BLaER1 treated with 17β-estradiol and CSF1 and Interleukin-3, amounts not matched to agents 10 nM and 100 nM (cell line): ENCODE data around the gene ACHE.

Experiments
- H3K27ac ChIP-seq, 11 experiments: shearing (Covaris generic); formaldehyde crosslinking; 2 replicates each; pipeline ENCODE4 v1.8.1; 2022
- H3K27me3 ChIP-seq, 11 experiments: shearing (Covaris generic); formaldehyde crosslinking; 2 replicates each; pipeline ENCODE4 v1.8.1; 2022
- H3K36me3 ChIP-seq, 11 experiments: shearing (Covaris generic); formaldehyde crosslinking; 2 replicates each; pipeline ENCODE4 v1.8.1; 2022
- H3K4me1 ChIP-seq, 10 experiments: shearing (Covaris generic); formaldehyde crosslinking; 2 replicates each; pipeline ENCODE4 v1.8.1; 2022
- H3K4me2 ChIP-seq, 11 experiments: shearing (Covaris generic); formaldehyde crosslinking; 2 replicates each; pipeline ENCODE4 v1.8.1; 2022
- H3K4me3 ChIP-seq, 10 experiments: shearing (Covaris generic); formaldehyde crosslinking; 2 replicates each; pipeline ENCODE4 v1.8.1; 2022
- H3K9ac ChIP-seq, 11 experiments: shearing (Covaris generic); formaldehyde crosslinking; 2 replicates each; pipeline ENCODE4 v1.8.1; 2022
- H3K9me3 ChIP-seq, 11 experiments: shearing (Covaris generic); formaldehyde crosslinking; replicated peaks in 1 of 11; 2 replicates each; pipeline ENCODE4 v1.8.1; 2022
- H4K20me1 ChIP-seq, 11 experiments: shearing (Covaris generic); formaldehyde crosslinking; 2 replicates each; pipeline ENCODE4 v1.8.1; 2022
- Cebpa-rat ChIP-seq, 11 experiments: shearing (Covaris generic); IDR thresholded peaks; 2 replicates each; pipeline ENCODE4 v1.8.1; 2022

Gene ACHE

DNA sequence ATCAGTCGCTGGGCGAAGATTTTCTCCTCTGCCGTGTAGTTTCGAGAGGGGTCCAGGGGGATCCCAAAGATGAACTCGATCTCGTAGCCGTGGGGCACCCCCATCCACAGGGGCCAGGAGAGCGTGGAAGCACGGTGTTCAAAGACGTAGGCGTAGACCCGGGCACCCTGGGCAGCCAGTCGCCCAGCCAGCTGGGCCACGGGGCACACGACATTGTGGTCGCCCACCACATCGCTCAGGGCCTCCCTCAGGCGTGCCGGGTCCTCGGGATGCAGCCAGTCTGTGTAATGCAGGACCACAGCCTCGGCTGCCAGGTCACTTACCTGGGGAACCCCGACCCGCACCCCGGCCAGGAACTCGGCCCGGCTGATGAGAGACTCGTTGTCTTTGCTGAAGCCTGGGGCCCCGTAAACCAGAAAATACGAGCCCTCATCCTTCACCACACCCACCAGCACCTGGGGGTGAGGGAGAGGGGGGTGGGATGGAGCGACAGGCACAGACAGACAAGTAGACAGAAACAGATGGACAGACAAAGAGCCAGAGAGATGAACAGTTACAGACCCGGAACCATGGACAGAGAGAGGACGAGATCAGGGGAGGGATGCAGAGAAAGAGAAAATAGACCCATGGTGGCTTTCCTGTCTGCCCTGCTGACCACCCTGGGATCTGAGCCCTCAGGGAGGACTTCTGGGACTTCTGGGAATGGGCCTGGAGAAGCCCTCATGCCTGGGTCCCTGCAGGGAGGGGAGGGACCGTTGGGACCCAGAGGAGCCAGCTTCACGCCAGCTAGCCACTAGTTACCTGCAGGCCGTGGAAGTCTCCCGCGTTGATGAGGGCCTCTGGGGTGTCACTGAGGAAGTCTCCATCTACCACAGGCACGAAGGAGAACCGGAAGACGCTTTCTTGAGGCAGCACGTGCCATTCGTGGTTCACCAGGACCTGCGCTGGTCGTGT is 3.0 kb downstream of the ACHE start:
- peaks cover 0 to 49% (median 18%) of the 10 kb centered on the region in 11 experiments; a peak in 17 of 22 replicates for H4K20me1 ChIP-seq

GRCh38 chr7:100891568-100892247 is 4.0 kb downstream of the ACHE start:
- H3K9me3 ChIP-seq, result no peaks in the 10 kb centered on the region
- H3K27me3 ChIP-seq, result peaks cover 62 to 66% (median 66%) of the 10 kb centered on the region in 11 experiments
- no peak for TF ChIP-seq Cebpa-rat (IDR thresholded peaks at IDR 0.05)
- no peak overlapping the region for H3K27ac ChIP-seq
- H4K20me1 ChIP-seq, result peaks cover 7 to 54% (median 26%) of the 10 kb centered on the region in 11 experiments; a peak in 20 of 22 replicates
- H3K4me2 ChIP-seq, result peak overlapping the region in 7 of 11 experiments; percentile 82 to 100 (median 91); a peak in 6 of 22 replicates
- H3K36me3 ChIP-seq, result peaks cover 17 to 26% (median 23%) of the 10 kb centered on the region in 11 experiments
- H3K9ac ChIP-seq, result no peak overlapping the region; a peak in 1 of 22 replicates
- H3K4me3 ChIP-seq, result no peak overlapping the region
- H3K4me1 ChIP-seq, result peaks cover 52 to 74% (median 62%) of the 10 kb centered on the region in 10 experiments

More for the DNA sequence above, 3.0 kb downstream of the ACHE start:
- peaks cover 42 to 65% (median 53%) of the 10 kb centered on the region in 10 experiments for H3K4me1 ChIP-seq
- peaks cover 70 to 76% (median 75%) of the 10 kb centered on the region in 11 experiments for H3K27me3 ChIP-seq
- H3K4me2 ChIP-seq, result peak overlapping the region; percentile 9 to 56 (median 43); a peak in 17 of 22 replicates
- TF ChIP-seq Cebpa-rat (IDR thresholded peaks at IDR 0.05), result no peak
- no peak overlapping the region for H3K4me3 ChIP-seq
- peaks cover 11 to 17% (median 14%) of the 10 kb centered on the region in 11 experiments; a peak in 21 of 22 replicates for H3K36me3 ChIP-seq
- no peak overlapping the region for H3K9ac ChIP-seq
- H3K9me3 ChIP-seq, result no peaks in the 10 kb centered on the region
- no peak overlapping the region for H3K27ac ChIP-seq

- Histone ChIP-seq H3K36me3 (peaks cover 25 to 34% (median 31%) of the 10 kb centered on the region in 11 experiments), H3K9ac (peak overlapping the region in 9 of 11 experiments; percentile 56 to 75 (median 63); a peak in 16 of 22 replicates), H3K27ac (peak overlapping the region in 6 of 11 experiments; percentile 11 to 61 (median 50); a peak in 8 of 22 replicates), H3K9me3 (no peaks in the 10 kb centered on the region), H3K4me2 (peak overlapping the region; percentile 82 to 100 (median 91)), H3K4me1 (peaks cover 57 to 74% (median 69%) of the 10 kb centered on the region in 10 experiments), H4K20me1 (peaks cover 14 to 54% (median 33%) of the 10 kb centered on the region in 11 experiments; a peak in 20 of 22 replicates), H3K4me3 (peak overlapping the region; percentile 55 to 93 (median 74); a peak in 18 of 20 replicates), H3K27me3 (peaks cover 54 to 58% (median 58%) of the 10 kb centered on the region in 11 experiments)
- TF ChIP-seq Cebpa-rat (IDR thresholded peaks at IDR 0.05), result no peak
These were observed 4.8 kb downstream of the ACHE start for GRCh38 chr7:100890653-100891567.

- TF ChIP-seq Cebpa-rat (IDR thresholded peaks at IDR 0.05), result no peak
- Histone ChIP-seq H3K27me3 (peaks cover 37 to 41% (median 40%) of the 10 kb centered on the region in 11 experiments), H3K4me1 (peaks cover 68 to 77% (median 74%) of the 10 kb centered on the region in 10 experiments), H4K20me1 (peaks cover 23 to 60% (median 41%) of the 10 kb centered on the region in 11 experiments; a peak in 21 of 22 replicates), H3K27ac (peak within 1 kb of the TSS; percentile 64 to 95 (median 91)), H3K36me3 (peaks cover 36 to 51% (median 48%) of the 10 kb centered on the region in 11 experiments), H3K4me3 (peak within 1 kb of the TSS; percentile 68 to 93 (median 82)), H3K9me3 (no peaks in the 10 kb centered on the region), H3K9ac (peak within 1 kb of the TSS; percentile 83 to 97 (median 93)), H3K4me2 (peak within 1 kb of the TSS; percentile 95 to 100 (median 99))
These were observed 6.5 kb downstream of the ACHE start, which contains the start of gene UFSP1 for GRCh38 chr7:100888988-100889750. Gene UFSP1, minus strand, starts transcription at chr7:100889715. Its CDS starts 444 bp downstream, at chr7:100889271.

GRCh38 chr7:100888291-100888987 is 7.2 kb downstream of the ACHE start:
- H3K36me3 ChIP-seq, result peaks cover 42 to 58% (median 55%) of the 10 kb centered on the region in 11 experiments
- TF ChIP-seq Cebpa-rat (IDR thresholded peaks at IDR 0.05), result no peak

DNA sequence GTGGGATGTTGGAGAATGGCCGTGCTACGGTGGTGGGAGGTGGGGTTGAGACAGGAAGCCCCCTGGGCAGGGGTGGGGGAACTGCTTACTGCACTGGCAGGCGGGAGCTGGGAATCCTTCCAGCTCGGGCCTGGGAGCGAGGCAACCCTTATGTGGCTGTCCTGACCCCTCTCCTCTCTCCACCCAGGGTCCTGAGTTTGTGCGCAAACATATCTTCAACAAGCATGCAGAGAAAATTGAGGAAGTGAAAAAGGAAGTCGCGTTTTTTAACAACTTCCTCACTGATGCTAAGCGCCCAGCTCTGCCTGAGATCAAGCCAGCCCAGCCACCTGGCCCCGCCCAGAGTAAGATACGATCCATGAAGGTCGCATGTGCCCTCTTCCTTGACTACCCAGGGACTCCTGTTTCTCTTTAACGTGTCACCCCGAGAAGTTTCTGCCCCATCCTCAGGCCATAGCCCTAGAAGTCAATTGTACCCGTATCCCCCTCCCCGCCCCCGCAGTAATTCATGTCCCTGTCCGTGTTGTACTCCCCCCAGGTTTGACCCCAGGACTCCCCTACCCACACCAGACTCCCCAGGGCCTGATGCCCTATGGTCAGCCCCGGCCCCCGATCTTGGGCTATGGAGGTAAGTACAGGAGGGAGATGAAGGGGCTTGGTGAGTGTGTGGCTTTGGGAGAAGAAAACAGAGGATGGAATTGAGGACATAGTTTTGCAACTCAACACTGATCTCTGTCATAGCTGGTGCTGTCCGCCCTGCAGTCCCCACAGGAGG is 8.0 kb downstream of the ACHE start:
- TF ChIP-seq Cebpa-rat (IDR thresholded peaks at IDR 0.05), result no peak
- no peaks in the 10 kb centered on the region for H3K9me3 ChIP-seq
- peaks cover 22 to 26% (median 26%) of the 10 kb centered on the region in 11 experiments for H3K27me3 ChIP-seq
- peak overlapping the region; percentile 95 to 100 (median 99) for H3K4me2 ChIP-seq
- H3K27ac ChIP-seq, result peak overlapping the region; percentile 10 to 95 (median 91); a peak in 21 of 22 replicates
- peaks cover 71 to 83% (median 80%) of the 10 kb centered on the region in 10 experiments for H3K4me1 ChIP-seq
- peaks cover 23 to 63% (median 55%) of the 10 kb centered on the region in 11 experiments; a peak in 21 of 22 replicates for H4K20me1 ChIP-seq
- H3K36me3 ChIP-seq, result peaks cover 50 to 66% (median 63%) of the 10 kb centered on the region in 11 experiments
- H3K9ac ChIP-seq, result peak overlapping the region in 10 of 11 experiments; percentile 45 to 97 (median 94); a peak in 21 of 22 replicates
- peak overlapping the region; percentile 26 to 93 (median 82) for H3K4me3 ChIP-seq

More at GRCh38 chr7:100888291-100888987, 7.2 kb downstream of the ACHE start:
- Histone ChIP-seq H3K4me2 (peak overlapping the region; percentile 95 to 100 (median 99)), H3K9me3 (no peaks in the 10 kb centered on the region), H3K27ac (peak overlapping the region; percentile 64 to 95 (median 91); a peak in 20 of 22 replicates), H3K27me3 (peaks cover 29 to 34% (median 33%) of the 10 kb centered on the region in 11 experiments), H3K4me3 (peak overlapping the region; percentile 68 to 93 (median 82)), H3K9ac (peak overlapping the region; percentile 83 to 97 (median 93)), H4K20me1 (peaks cover 23 to 60% (median 48%) of the 10 kb centered on the region in 11 experiments; a peak in 21 of 22 replicates), H3K4me1 (peaks cover 76 to 83% (median 79%) of the 10 kb centered on the region in 10 experiments)
